Esophagus (tissue), 2 donors: ENCODE data around the gene COL4A2. TPM values are rescaled to one million over a fixed set of nuclear protein-coding genes. Genes with fewer than 3 reads are reported as not detected.

Experiments used
- H3K27ac ChIP-seq, 2 donors: one replicate each; pipeline ENCODE4 v1.5.1; 2013; ENCODE audit warnings: low read depth in 2 of 2, mild to moderate bottlenecking in 2 of 2, inconsistent platforms in 1 of 2, low read length in 1 of 2, moderate library complexity in 1 of 2
- H3K27me3 ChIP-seq, 2 donors: one replicate each; pipeline ENCODE4 v1.6.1; 2013; ENCODE audit warnings: low read length in 2 of 2, control low read depth in 1 of 2, mild to moderate bottlenecking in 1 of 2; ENCODE audit not compliant: insufficient read depth in 2 of 2, control insufficient read depth in 1 of 2
- H3K36me3 ChIP-seq, 2 donors: one replicate each; pipeline ENCODE4 v1.6.1; 2013; ENCODE audit warnings: low read length in 1 of 2; ENCODE audit not compliant: control insufficient read depth in 2 of 2, insufficient read depth in 2 of 2
- H3K4me1 ChIP-seq, 2 donors: one replicate each; pipeline ENCODE4 v1.6.1; 2013; ENCODE audit warnings: low read length in 1 of 2; ENCODE audit not compliant: control insufficient read depth in 2 of 2, insufficient read depth in 2 of 2
- H3K4me3 ChIP-seq, 2 donors: one replicate each; pipeline ENCODE4 v1.5.1; 2013; ENCODE audit warnings: low read length in 2 of 2, mild to moderate bottlenecking in 2 of 2, low read depth in 1 of 2, moderate library complexity in 1 of 2
- H3K9me3 ChIP-seq, 2 donors: one replicate each; pipeline ENCODE4 v1.6.1; 2013; ENCODE audit warnings: mild to moderate bottlenecking in 2 of 2, low read depth in 1 of 2, low read length in 1 of 2, moderate library complexity in 1 of 2; ENCODE audit not compliant: control insufficient read depth in 2 of 2, insufficient read depth in 1 of 2
- WGBS, 2 donors: extraction: QIAGEN DNeasy Blood & Tissue Kit; methylation state at CpG; one replicate each; pipeline ENCODE4 v1.1.7; 2013; 5-methylcytosine and 5-hydroxymethylcytosine counted together
- polyA plus RNA-seq, 2 donors: library from polyadenylated mRNA; stranded (reverse); fragments of 200-250 nt; gene quantifications; one replicate each; pipeline ENCODE4 v1.2.3, GENCODE V29; 2013
- donor health status: healthy with polysubstance abuse.
- donor health status: Bipolar disorder and iron deficiency.

COL4A2 gene
- polyA plus RNA-seq, 2 donors, result 25.3 to 39.2 TPM

DNA sequence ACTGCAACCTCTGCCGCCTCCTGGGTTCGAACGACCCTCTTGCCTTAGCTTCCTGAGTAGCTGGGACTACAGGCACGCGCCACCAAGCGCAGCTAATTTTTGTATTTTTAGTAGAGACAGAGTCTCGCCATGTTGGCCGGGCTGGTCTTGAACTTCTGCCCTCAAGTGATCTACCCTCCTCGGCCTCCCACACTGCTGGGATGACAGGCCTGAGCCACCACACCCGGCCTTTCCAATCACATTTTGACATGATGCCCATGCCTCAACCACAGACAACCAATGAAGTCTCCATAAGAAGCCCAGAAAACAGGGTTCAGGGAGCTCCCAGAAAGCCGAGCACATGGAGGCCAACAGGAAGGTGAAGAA, 242.7 kb downstream of the COL4A2 start:
- no peaks in the 10 kb centered on the region for H3K36me3 ChIP-seq
- no peak overlapping the region for H3K27ac ChIP-seq
- H3K27me3 ChIP-seq, result no peaks in the 10 kb centered on the region
- H3K4me1 ChIP-seq, result peaks cover 2 to 3% of the 10 kb centered on the region in 2 donors
- H3K4me3 ChIP-seq, result no peak overlapping the region
- WGBS, 2 donors, result 95% methylated on average over 11 of the region's 11 CpGs
- no peaks in the 10 kb centered on the region for H3K9me3 ChIP-seq

DNA sequence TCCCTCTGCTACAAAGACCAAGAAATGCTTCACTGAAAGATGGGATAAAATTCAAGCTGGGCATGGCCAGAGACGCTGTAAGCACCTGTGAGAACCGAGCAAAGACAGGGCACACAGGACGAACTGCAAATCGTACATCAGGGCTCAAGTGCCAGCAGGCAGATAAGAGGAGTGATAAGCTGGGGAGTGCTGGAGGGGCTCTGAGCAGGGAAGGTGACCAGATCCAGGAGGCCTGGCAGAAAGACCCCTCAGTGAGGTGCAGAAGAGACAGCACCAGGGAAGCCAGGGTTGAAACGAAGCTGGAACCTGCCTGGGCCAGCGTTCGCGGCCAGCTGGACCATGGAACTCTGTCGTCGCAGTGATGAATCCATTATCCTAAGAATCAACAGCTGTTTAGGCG, 244.2 kb downstream of the COL4A2 start:
- no peak overlapping the region for H3K27ac ChIP-seq
- peaks cover 2 to 3% of the 10 kb centered on the region in 2 donors for H3K4me1 ChIP-seq
- no peak overlapping the region for H3K4me3 ChIP-seq
- no peaks in the 10 kb centered on the region for H3K27me3 ChIP-seq
- H3K9me3 ChIP-seq, result no peaks in the 10 kb centered on the region
- H3K36me3 ChIP-seq, result no peaks in the 10 kb centered on the region
- WGBS, 2 donors, result 66 to 78% methylated on average over 11 of the region's 11 CpGs

GRCh38 chr13:110552767-110553166, 245.7 kb downstream of the COL4A2 start:
- no peaks in the 10 kb centered on the region for H3K9me3 ChIP-seq
- no peaks in the 10 kb centered on the region for H3K36me3 ChIP-seq
- H3K27ac ChIP-seq, result no peak overlapping the region
- 91 to 94% methylated on average over 9 of the region's 9 CpGs for WGBS, 2 donors
- no peaks in the 10 kb centered on the region for H3K4me1 ChIP-seq
- H3K4me3 ChIP-seq, result no peak overlapping the region
- H3K27me3 ChIP-seq, result no peaks in the 10 kb centered on the region

GRCh38 chr13:110553417-110553816, 246.3 kb downstream of the COL4A2 start:
- no peaks in the 10 kb centered on the region for H3K9me3 ChIP-seq
- no peak overlapping the region for H3K27ac ChIP-seq
- no peaks in the 10 kb centered on the region for H3K36me3 ChIP-seq
- no peaks in the 10 kb centered on the region for H3K27me3 ChIP-seq
- H3K4me3 ChIP-seq, result no peak overlapping the region
- H3K4me1 ChIP-seq, result no peaks in the 10 kb centered on the region
- 72% methylated on average over 4 of the region's 4 CpGs for WGBS, 2 donors

DNA sequence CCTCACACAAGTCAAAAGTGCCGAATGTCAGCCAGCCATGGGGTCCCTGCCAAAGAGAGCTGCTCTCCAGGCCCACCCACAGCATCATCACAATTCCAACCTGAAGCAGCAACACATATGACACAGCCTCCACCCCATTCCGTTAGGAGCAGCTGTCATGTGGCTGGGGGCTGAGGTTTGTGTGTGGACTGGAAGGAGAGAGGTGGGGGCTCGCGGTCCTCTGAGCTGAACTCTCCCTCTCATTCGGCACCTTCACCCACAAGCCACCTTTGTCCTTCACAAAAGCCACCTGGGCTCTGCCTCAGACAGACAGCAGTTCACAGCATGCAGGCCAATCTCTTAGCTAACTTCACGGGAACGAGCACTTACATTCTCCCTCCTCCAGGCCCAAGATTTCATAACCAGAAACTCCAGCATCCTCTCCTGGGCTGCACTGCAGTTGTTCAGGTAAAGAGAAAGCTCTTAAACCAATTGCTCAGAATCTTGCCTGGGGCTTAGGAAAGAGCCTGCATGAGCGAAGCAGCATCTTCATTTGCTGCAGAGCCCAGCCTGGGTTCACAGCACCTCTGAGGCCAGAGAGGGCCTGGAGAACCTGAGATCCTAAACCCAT, 247.2 kb downstream of the COL4A2 start:
- no peaks in the 10 kb centered on the region for H3K9me3 ChIP-seq
- H3K4me3 ChIP-seq, result no peak overlapping the region
- H3K36me3 ChIP-seq, result no peaks in the 10 kb centered on the region
- no peaks in the 10 kb centered on the region for H3K27me3 ChIP-seq
- no peaks in the 10 kb centered on the region for H3K4me1 ChIP-seq
- H3K27ac ChIP-seq, result no peak overlapping the region
- 85 to 87% methylated on average over 8 of the region's 8 CpGs for WGBS, 2 donors

GRCh38 chr13:110554946-110555345, 247.9 kb downstream of the COL4A2 start:
- WGBS, 2 donors, result 87% methylated on average over 15 of the region's 16 CpGs
- H3K4me1 ChIP-seq, result no peaks in the 10 kb centered on the region
- no peak overlapping the region for H3K4me3 ChIP-seq
- H3K9me3 ChIP-seq, result no peaks in the 10 kb centered on the region
- no peak overlapping the region for H3K27ac ChIP-seq
- no peaks in the 10 kb centered on the region for H3K36me3 ChIP-seq
- no peaks in the 10 kb centered on the region for H3K27me3 ChIP-seq

GRCh38 chr13:110555601-110556223, 248.6 kb downstream of the COL4A2 start:
- WGBS, 2 donors, result 62 to 94% methylated on average over 16 of the region's 16 CpGs
- Histone ChIP-seq H3K27me3 (no peaks in the 10 kb centered on the region), H3K4me3 (no peak overlapping the region), H3K27ac (no peak overlapping the region), H3K9me3 (no peaks in the 10 kb centered on the region), H3K36me3 (no peaks in the 10 kb centered on the region), H3K4me1 (no peaks in the 10 kb centered on the region)

- H3K9me3 ChIP-seq, result no peaks in the 10 kb centered on the region
- no peaks in the 10 kb centered on the region for H3K27me3 ChIP-seq
- peaks cover 0 to 1% of the 10 kb centered on the region in 2 donors for H3K4me1 ChIP-seq
- WGBS, 2 donors, result 65 to 92% methylated on average over 1 of the region's 1 CpG
- no peak overlapping the region for H3K4me3 ChIP-seq
- no peaks in the 10 kb centered on the region for H3K36me3 ChIP-seq
- H3K27ac ChIP-seq, result no peak overlapping the region
Measured at GRCh38 chr13:110556224-110556606, 249.1 kb downstream of the COL4A2 start.

- Histone ChIP-seq H3K27me3 (no peaks in the 10 kb centered on the region), H3K4me3 (no peak overlapping the region), H3K36me3 (no peaks in the 10 kb centered on the region), H3K4me1 (peaks cover 0 to 2% of the 10 kb centered on the region in 2 donors), H3K27ac (no peak overlapping the region), H3K9me3 (no peaks in the 10 kb centered on the region)
- 83 to 90% methylated on average over 5 of the region's 5 CpGs for WGBS, 2 donors
Measured at GRCh38 chr13:110557082-110557481, 250.0 kb downstream of the COL4A2 start.
